ENCODE measurements around the gene NOG. TPM values are rescaled to one million over a fixed set of nuclear protein-coding genes. Genes with fewer than 3 reads are reported as not detected.

The NOG gene
- total and polyA plus RNA-seq, 2 experiments from 2014 or later: 0.39 to 0.66 TPM

DNA sequence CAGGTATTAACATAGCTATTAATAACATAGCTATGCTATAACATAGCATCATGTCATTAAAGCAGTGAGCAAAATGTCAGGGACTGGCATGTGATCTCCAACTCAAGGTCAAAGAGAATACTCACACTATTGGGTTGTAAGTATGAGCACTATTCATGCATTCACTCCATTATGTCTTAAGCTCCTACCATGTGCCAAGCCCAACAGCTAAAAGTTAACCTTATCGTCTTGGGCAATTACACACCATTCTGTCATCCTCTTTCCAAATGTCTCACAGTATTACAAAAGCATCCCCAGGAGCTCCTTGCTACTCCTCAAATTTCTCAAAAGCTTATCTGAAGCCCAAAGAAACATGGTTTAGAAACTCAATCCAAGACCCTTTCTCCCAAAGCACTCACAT is 22.0 kb upstream of the NOG start (continued):
- TF ChIP-seq, protein P1, sequence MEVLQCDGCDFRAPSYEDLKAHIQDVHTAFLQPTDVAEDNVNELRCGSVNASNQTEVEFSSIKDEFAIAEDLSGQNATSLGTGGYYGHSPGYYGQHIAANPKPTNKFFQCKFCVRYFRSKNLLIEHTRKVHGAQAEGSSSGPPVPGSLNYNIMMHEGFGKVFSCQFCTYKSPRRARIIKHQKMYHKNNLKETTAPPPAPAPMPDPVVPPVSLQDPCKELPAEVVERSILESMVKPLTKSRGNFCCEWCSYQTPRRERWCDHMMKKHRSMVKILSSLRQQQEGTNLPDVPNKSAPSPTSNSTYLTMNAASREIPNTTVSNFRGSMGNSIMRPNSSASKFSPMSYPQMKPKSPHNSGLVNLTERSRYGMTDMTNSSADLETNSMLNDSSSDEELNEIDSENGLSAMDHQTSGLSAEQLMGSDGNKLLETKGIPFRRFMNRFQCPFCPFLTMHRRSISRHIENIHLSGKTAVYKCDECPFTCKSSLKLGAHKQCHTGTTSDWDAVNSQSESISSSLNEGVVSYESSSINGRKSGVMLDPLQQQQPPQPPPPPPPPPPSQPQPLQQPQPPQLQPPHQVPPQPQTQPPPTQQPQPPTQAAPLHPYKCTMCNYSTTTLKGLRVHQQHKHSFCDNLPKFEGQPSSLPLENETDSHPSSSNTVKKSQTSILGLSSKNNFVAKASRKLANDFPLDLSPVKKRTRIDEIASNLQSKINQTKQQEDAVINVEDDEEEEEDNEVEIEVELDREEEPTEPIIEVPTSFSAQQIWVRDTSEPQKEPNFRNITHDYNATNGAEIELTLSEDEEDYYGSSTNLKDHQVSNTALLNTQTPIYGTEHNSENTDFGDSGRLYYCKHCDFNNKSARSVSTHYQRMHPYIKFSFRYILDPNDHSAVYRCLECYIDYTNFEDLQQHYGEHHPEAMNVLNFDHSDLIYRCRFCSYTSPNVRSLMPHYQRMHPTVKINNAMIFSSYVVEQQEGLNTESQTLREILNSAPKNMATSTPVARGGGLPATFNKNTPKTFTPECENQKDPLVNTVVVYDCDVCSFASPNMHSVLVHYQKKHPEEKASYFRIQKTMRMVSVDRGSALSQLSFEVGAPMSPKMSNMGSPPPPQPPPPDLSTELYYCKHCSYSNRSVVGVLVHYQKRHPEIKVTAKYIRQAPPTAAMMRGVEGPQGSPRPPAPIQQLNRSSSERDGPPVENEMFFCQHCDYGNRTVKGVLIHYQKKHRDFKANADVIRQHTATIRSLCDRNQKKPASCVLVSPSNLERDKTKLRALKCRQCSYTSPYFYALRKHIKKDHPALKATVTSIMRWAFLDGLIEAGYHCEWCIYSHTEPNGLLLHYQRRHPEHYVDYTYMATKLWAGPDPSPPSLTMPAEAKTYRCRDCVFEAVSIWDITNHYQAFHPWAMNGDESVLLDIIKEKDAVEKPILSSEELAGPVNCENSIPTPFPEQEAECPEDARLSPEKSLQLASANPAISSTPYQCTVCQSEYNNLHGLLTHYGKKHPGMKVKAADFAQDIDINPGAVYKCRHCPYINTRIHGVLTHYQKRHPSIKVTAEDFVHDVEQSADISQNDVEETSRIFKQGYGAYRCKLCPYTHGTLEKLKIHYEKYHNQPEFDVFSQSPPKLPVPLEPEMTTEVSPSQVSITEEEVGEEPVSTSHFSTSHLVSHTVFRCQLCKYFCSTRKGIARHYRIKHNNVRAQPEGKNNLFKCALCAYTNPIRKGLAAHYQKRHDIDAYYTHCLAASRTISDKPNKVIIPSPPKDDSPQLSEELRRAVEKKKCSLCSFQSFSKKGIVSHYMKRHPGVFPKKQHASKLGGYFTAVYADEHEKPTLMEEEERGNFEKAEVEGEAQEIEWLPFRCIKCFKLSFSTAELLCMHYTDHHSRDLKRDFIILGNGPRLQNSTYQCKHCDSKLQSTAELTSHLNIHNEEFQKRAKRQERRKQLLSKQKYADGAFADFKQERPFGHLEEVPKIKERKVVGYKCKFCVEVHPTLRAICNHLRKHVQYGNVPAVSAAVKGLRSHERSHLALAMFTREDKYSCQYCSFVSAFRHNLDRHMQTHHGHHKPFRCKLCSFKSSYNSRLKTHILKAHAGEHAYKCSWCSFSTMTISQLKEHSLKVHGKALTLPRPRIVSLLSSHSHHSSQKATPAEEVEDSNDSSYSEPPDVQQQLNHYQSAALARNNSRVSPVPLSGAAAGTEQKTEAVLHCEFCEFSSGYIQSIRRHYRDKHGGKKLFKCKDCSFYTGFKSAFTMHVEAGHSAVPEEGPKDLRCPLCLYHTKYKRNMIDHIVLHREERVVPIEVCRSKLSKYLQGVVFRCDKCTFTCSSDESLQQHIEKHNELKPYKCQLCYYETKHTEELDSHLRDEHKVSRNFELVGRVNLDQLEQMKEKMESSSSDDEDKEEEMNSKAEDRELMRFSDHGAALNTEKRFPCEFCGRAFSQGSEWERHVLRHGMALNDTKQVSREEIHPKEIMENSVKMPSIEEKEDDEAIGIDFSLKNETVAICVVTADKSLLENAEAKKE (CRISPR knock-in tag; IDR thresholded peaks at IDR 0.05): no peak
- no peak for TF ChIP-seq CREB1 (CRISPR knock-in tag; IDR thresholded peaks at IDR 0.05; ENCODE audit: low read depth)
- TF ChIP-seq EZH2phosphoT487 (IDR thresholded peaks at IDR 0.05; ENCODE audit: unreplicated experiment): no peak
- TF ChIP-seq STAT1 (IDR thresholded peaks at IDR 0.05; ENCODE audit: unreplicated experiment): no peak
- TF ChIP-seq EZH2 (IDR thresholded peaks at IDR 0.05; ENCODE audit: low read depth, unreplicated experiment): no peak
- no peak for TF ChIP-seq ZNF114 (CRISPR knock-in tag; IDR thresholded peaks at IDR 0.05)

DNA sequence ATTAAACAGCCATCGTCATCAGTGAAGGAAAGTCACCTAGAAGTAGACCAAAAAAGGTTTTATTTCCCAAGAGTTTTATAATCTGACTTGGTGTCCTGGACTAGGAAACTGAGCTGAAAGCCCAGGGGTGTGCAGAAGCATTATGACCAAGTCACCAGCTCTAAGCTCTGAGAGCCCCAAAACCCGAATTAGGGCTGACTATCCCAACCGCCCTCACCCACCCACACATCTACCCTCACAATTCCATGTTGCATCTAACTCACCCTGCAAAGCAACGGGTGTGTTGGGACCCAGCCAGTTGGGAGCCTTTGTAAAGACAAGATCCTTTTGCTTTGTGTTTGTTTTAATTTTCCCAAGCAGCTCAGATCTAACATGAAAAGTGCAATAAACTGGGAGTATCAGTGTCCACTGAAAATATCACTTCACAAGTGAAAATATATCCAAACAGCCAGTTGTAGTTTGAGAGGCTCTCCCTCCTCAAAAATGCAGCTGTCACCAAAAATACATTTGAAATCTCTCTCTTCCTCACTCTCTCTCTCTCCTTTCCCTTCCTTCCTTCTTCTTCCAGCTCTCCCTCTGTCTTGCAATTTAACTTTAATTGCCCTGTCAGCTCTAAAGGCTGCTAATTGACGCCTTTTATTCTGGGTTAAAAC is 16.2 kb upstream of the NOG start:
- Histone ChIP-seq H3K27ac (ENCODE audit: low read depth) (no peak overlapping the region), H3K9me2 (ENCODE audit: insufficient read depth) (no peaks in the 10 kb centered on the region), H3K27me3 (ENCODE audit: insufficient read depth) (no peaks in the 10 kb centered on the region), H3F3A (replicated peaks; ENCODE audit: low read depth) (no peaks in the 10 kb centered on the region), H2AFZ (peak overlapping the region; percentile 90), H3K4me1 (ENCODE audit: insufficient read depth) (peaks cover 23% of the 10 kb centered on the region), H3K4me2 (peak overlapping the region; percentile 65), H3K4me3 (peak overlapping the region; percentile 35), H3K36me3 (ENCODE audit: insufficient read depth) (no peaks in the 10 kb centered on the region), H3K79me2 (replicated peaks; ENCODE audit: insufficient read depth) (no peaks in the 10 kb centered on the region), H4K20me1 (replicated peaks; ENCODE audit: insufficient read depth) (no peaks in the 10 kb centered on the region)
- TF ChIP-seq, protein P2, sequence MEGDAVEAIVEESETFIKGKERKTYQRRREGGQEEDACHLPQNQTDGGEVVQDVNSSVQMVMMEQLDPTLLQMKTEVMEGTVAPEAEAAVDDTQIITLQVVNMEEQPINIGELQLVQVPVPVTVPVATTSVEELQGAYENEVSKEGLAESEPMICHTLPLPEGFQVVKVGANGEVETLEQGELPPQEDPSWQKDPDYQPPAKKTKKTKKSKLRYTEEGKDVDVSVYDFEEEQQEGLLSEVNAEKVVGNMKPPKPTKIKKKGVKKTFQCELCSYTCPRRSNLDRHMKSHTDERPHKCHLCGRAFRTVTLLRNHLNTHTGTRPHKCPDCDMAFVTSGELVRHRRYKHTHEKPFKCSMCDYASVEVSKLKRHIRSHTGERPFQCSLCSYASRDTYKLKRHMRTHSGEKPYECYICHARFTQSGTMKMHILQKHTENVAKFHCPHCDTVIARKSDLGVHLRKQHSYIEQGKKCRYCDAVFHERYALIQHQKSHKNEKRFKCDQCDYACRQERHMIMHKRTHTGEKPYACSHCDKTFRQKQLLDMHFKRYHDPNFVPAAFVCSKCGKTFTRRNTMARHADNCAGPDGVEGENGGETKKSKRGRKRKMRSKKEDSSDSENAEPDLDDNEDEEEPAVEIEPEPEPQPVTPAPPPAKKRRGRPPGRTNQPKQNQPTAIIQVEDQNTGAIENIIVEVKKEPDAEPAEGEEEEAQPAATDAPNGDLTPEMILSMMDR (conservative IDR thresholded peaks at IDR 0.05; ENCODE audit: low read depth in 2 of 2): no peak
- no peak for TF ChIP-seq JUNB (IDR thresholded peaks at IDR 0.05; ENCODE audit: unreplicated experiment)
- TF ChIP-seq, protein P3, sequence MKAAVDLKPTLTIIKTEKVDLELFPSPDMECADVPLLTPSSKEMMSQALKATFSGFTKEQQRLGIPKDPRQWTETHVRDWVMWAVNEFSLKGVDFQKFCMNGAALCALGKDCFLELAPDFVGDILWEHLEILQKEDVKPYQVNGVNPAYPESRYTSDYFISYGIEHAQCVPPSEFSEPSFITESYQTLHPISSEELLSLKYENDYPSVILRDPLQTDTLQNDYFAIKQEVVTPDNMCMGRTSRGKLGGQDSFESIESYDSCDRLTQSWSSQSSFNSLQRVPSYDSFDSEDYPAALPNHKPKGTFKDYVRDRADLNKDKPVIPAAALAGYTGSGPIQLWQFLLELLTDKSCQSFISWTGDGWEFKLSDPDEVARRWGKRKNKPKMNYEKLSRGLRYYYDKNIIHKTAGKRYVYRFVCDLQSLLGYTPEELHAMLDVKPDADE (IDR thresholded peaks at IDR 0.05): no peak
- Mint-ChIP-seq H3K27me3 (ENCODE audit: insufficient read depth, low read depth, poor library complexity) (no peaks in the 10 kb centered on the region), H3K4me1 (peaks cover 14% of the 10 kb centered on the region), H3K9me3 (no peaks in the 10 kb centered on the region), H3K27ac (no peak overlapping the region), H3K4me3 (no peak overlapping the region), H3K36me3 (ENCODE audit: low read depth) (no peaks in the 10 kb centered on the region)
- ATAC-seq: no peak; the same call in 2 of the 3 replicates
- DNase-seq (ENCODE audit: low spot score): no peak

Measured in GM23338 (cell line).